ENCODE data around the gene GPC6.

Gene GPC6

DNA sequence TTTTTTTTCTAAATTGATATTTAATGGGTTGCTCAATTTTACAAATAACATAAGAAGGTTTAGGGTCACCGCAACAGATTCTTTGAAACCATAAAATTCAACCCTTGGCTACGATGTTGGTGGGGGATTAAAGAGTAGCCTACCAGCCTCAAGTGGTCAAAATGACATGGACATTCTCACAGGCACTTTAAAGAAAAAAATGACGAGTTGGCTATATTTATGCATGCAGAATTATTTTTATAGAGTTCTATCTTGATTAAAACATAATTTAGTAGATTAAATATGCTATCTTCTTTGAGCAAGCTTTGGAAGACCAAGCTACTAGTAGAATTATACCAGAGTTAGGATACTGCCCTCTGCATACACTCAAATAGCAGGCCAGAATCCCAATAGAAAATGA lies 959.9 kb downstream of the GPC6 start:
- Histone ChIP-seq H3K36me3 (ENCODE audit: control insufficient read depth in 1 of 2, insufficient read depth in 2 of 2, low read length in 2 of 2) (no peaks in the 10 kb centered on the region), H3K9me3 (ENCODE audit: control insufficient read depth in 1 of 2, low read length in 2 of 2) (no peaks in the 10 kb centered on the region), H3K27me3 (ENCODE audit: low read depth, low read length) (no peaks in the 10 kb centered on the region), H3K4me1 (ENCODE audit: control insufficient read depth in 1 of 2, insufficient read depth in 2 of 2, low read length in 2 of 2) (no peaks in the 10 kb centered on the region), H3K4me3 (ENCODE audit: low read depth in 1 of 2, low read length in 2 of 2) (no peak overlapping the region), H3K27ac (ENCODE audit: low read length) (no peak overlapping the region)

DNA sequence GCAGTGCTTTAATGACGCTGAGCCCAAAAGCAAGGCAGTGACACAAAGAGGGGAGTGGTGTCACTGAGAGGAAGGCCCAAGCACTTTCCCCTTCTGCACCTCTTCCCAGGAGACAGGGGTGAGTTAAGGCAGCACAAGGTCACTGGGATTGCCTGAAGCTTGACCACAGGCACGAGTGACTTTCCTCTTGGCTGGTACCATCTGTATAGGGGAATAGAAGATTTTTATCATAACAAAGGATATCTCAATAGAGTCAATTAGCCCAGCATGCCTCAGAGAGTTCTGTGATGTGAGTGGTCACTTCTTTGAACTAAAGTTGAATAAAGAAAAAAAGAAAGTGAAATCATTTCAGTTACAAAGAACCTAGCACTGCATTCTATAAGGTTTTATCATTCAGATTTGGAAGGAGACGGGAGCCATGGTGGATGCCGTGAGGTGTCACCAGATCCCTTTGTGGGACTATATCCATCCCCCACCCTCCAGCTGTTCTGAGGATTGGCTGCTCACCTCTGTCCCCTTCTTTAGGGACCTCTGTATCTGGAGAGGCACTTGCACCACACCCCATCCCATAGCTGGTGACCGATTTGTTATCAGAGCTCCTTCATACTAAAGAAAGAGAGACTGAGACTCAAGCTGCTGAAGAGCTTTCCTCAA lies 961.7 kb downstream of the GPC6 start:
- Histone ChIP-seq H3K4me3 (ENCODE audit: low read depth in 1 of 2, low read length in 2 of 2) (no peak overlapping the region), H3K27me3 (ENCODE audit: low read depth, low read length) (no peaks in the 10 kb centered on the region), H3K27ac (ENCODE audit: low read length) (no peak overlapping the region), H3K9me3 (ENCODE audit: control insufficient read depth in 1 of 2, low read length in 2 of 2) (no peaks in the 10 kb centered on the region), H3K4me1 (ENCODE audit: control insufficient read depth in 1 of 2, insufficient read depth in 2 of 2, low read length in 2 of 2) (no peaks in the 10 kb centered on the region), H3K36me3 (ENCODE audit: control insufficient read depth in 1 of 2, insufficient read depth in 2 of 2, low read length in 2 of 2) (no peaks in the 10 kb centered on the region)

DNA sequence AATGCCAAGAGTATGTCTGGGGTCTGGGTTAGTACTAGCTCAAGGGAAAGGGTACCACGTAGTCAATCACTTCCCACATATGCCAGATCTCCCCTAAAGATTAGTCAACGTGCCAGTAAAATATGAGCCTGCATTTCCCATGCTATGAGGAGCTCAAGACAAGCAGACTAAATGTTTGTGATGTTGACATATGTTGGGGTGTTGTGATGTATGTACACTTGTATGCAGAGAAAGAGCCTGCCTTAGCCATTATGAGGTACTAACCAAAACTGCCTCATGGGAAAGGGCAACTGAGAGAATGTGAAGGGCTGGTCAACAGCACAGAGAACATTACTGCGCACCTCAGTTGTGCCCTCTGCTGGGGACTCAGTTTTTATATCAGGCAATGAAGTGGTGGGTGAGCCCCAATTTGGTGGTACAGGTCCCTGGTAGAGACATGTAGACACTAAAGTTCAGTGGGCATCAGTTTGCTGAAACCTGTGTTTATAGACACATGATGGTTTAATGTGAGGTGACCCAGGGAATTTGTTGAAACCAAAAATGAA lies 965.9 kb downstream of the GPC6 start:
- no peak overlapping the region for H3K27ac ChIP-seq (ENCODE audit: low read length)
- H3K27me3 ChIP-seq (ENCODE audit: low read depth, low read length), result no peaks in the 10 kb centered on the region
- H3K4me1 ChIP-seq (ENCODE audit: control insufficient read depth in 1 of 2, insufficient read depth in 2 of 2, low read length in 2 of 2), result no peaks in the 10 kb centered on the region
- no peaks in the 10 kb centered on the region for H3K9me3 ChIP-seq (ENCODE audit: control insufficient read depth in 1 of 2, low read length in 2 of 2)
- H3K36me3 ChIP-seq (ENCODE audit: control insufficient read depth in 1 of 2, insufficient read depth in 2 of 2, low read length in 2 of 2), result no peaks in the 10 kb centered on the region
- H3K4me3 ChIP-seq (ENCODE audit: low read depth in 1 of 2, low read length in 2 of 2), result no peak overlapping the region

DNA sequence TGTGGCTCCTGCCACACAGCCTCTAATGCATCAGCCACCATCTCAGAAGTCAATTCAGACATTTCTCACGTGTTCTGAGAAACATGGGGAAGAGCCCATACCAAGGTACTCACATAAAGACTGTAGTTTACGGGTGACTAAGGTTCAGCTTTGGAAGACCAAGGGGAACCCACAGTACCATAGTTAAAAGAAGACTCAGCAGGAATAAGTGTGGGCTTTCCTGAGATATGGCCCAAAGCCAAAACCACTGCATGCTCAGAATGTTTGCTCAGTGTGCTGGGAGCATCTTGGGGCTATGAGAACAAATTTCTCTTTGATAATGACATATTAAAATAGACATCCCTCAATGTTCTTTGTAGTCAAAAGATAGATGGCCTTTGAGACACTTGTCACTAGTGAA lies 969.1 kb downstream of the GPC6 start:
- Histone ChIP-seq H3K36me3 (ENCODE audit: control insufficient read depth in 1 of 2, insufficient read depth in 2 of 2, low read length in 2 of 2) (no peaks in the 10 kb centered on the region), H3K4me1 (ENCODE audit: control insufficient read depth in 1 of 2, insufficient read depth in 2 of 2, low read length in 2 of 2) (no peaks in the 10 kb centered on the region), H3K27me3 (ENCODE audit: low read depth, low read length) (no peaks in the 10 kb centered on the region), H3K4me3 (ENCODE audit: low read depth in 1 of 2, low read length in 2 of 2) (no peak overlapping the region), H3K27ac (ENCODE audit: low read length) (no peak overlapping the region), H3K9me3 (ENCODE audit: control insufficient read depth in 1 of 2, low read length in 2 of 2) (no peaks in the 10 kb centered on the region)

DNA sequence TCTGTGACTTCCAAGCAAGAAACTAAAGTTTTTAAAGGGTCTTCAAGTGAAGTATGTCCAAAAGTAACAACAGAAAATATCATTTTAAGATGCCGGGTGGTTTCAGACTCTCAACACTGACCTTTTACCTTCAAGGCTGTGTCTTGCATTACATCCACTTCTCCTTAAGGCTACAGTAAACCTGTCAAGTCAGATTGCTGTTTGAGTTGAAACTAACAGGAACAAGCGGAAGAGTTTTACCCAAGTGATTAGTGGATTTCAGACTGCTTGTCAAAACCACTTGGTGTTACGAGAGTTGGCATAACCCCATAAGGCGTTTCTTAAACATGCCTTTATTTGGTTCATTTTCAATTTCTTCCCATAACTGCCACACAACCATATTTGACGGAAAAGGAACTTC lies 969.8 kb downstream of the GPC6 start:
- Histone ChIP-seq H3K4me1 (ENCODE audit: control insufficient read depth in 1 of 2, insufficient read depth in 2 of 2, low read length in 2 of 2) (no peaks in the 10 kb centered on the region), H3K27ac (ENCODE audit: low read length) (no peak overlapping the region), H3K27me3 (ENCODE audit: low read depth, low read length) (no peaks in the 10 kb centered on the region), H3K9me3 (ENCODE audit: control insufficient read depth in 1 of 2, low read length in 2 of 2) (no peaks in the 10 kb centered on the region), H3K36me3 (ENCODE audit: control insufficient read depth in 1 of 2, insufficient read depth in 2 of 2, low read length in 2 of 2) (no peaks in the 10 kb centered on the region), H3K4me3 (ENCODE audit: low read depth in 1 of 2, low read length in 2 of 2) (no peak overlapping the region)

DNA sequence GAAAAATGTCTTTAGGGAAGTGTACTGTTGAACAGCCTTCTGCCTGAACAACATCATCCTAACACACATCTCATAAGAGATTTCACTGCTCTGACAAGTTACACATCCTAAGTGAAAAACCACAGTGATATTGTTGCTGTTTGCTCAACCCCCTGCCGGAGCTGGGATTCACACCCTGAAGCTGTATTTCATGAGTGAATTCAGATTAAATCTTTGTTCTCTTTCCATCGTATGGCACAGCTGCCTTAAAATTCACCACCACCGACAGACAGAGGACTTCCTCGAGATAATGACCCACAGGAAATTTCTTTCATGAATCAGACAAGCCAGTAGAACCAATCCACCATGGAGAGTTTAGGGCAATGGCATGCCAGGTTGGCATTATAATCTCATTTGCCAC lies 972.1 kb downstream of the GPC6 start:
- Histone ChIP-seq H3K27me3 (ENCODE audit: low read depth, low read length) (no peaks in the 10 kb centered on the region), H3K4me3 (ENCODE audit: low read depth in 1 of 2, low read length in 2 of 2) (no peak overlapping the region), H3K9me3 (ENCODE audit: control insufficient read depth in 1 of 2, low read length in 2 of 2) (no peaks in the 10 kb centered on the region), H3K36me3 (ENCODE audit: control insufficient read depth in 1 of 2, insufficient read depth in 2 of 2, low read length in 2 of 2) (no peaks in the 10 kb centered on the region), H3K4me1 (ENCODE audit: control insufficient read depth in 1 of 2, insufficient read depth in 2 of 2, low read length in 2 of 2) (no peaks in the 10 kb centered on the region), H3K27ac (ENCODE audit: low read length) (no peak overlapping the region)

DNA sequence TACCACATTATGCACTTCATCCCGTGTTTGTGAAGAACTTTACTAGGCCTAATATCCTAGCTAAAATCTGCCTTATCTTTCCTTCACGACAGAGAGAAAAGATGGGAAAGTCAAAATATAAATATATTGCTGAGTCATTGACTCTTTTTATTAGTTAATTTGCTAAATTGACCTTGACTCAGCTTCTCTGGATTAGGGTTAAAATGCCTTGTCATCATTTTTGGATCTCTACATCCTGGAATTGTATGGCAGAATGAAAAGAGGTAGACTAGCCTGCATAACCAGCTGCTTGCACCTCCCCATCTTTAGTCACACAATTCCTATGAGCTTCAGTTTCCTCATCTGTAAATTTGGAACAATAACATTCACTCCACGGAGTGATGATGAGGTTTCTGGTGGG lies 972.5 kb downstream of the GPC6 start:
- Histone ChIP-seq H3K4me1 (ENCODE audit: control insufficient read depth in 1 of 2, insufficient read depth in 2 of 2, low read length in 2 of 2) (no peaks in the 10 kb centered on the region), H3K36me3 (ENCODE audit: control insufficient read depth in 1 of 2, insufficient read depth in 2 of 2, low read length in 2 of 2) (no peaks in the 10 kb centered on the region), H3K9me3 (ENCODE audit: control insufficient read depth in 1 of 2, low read length in 2 of 2) (no peaks in the 10 kb centered on the region), H3K27me3 (ENCODE audit: low read depth, low read length) (no peaks in the 10 kb centered on the region), H3K4me3 (ENCODE audit: low read depth in 1 of 2, low read length in 2 of 2) (no peak overlapping the region), H3K27ac (ENCODE audit: low read length) (no peak overlapping the region)

DNA sequence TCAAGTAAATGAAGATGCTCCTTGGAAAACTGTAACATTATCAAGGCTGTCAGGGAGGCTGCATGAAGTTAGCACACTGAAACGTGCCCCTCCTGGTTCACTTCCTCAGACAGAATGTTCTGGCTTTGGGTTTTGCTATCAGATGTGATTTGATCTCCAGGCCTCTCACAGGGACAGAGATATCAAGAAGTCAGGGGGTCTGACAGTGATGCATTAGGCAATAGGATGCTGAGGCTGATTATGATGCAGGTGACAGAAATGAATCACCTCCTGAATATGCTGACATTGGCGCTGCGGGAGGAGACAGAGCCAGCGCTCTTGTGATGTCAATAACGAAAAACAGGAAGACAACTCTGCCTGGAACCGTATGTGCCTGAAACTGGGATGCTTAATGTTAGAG lies 974.4 kb downstream of the GPC6 start:
- H3K36me3 ChIP-seq (ENCODE audit: control insufficient read depth in 1 of 2, insufficient read depth in 2 of 2, low read length in 2 of 2), result no peaks in the 10 kb centered on the region
- no peaks in the 10 kb centered on the region for H3K4me1 ChIP-seq (ENCODE audit: control insufficient read depth in 1 of 2, insufficient read depth in 2 of 2, low read length in 2 of 2)
- H3K27ac ChIP-seq (ENCODE audit: low read length), result no peak overlapping the region

DNA sequence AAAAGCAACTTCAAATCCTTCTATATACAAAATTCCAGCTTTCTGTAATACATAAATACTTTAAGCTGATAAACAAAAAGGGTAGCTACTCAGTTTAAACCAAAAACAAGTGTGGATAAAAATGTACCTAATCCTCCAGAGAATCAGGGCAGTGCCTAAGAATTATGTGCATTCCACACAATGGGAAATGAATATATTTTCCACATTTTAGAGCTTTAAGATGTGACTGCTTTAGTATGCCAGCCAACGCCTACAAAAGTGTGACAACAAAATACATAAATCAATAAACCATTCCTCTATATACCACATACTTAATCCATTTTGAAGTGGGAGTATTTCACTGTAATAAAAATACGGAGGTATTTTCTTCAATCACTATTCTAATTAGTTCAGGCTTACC lies 977.6 kb downstream of the GPC6 start:
- no peak overlapping the region for H3K27ac ChIP-seq (ENCODE audit: low read length)
- H3K4me3 ChIP-seq (ENCODE audit: low read depth in 1 of 2, low read length in 2 of 2), result no peak overlapping the region
- H3K36me3 ChIP-seq (ENCODE audit: control insufficient read depth in 1 of 2, insufficient read depth in 2 of 2, low read length in 2 of 2), result no peaks in the 10 kb centered on the region
- no peaks in the 10 kb centered on the region for H3K4me1 ChIP-seq (ENCODE audit: control insufficient read depth in 1 of 2, insufficient read depth in 2 of 2, low read length in 2 of 2)
- H3K27me3 ChIP-seq (ENCODE audit: low read depth, low read length), result no peaks in the 10 kb centered on the region
- H3K9me3 ChIP-seq (ENCODE audit: control insufficient read depth in 1 of 2, low read length in 2 of 2), result no peaks in the 10 kb centered on the region

More for the DNA sequence above, 974.4 kb downstream of the GPC6 start:
- no peaks in the 10 kb centered on the region for H3K9me3 ChIP-seq (ENCODE audit: control insufficient read depth in 1 of 2, low read length in 2 of 2)
- no peaks in the 10 kb centered on the region for H3K27me3 ChIP-seq (ENCODE audit: low read depth, low read length)
- no peak overlapping the region for H3K4me3 ChIP-seq (ENCODE audit: low read depth in 1 of 2, low read length in 2 of 2)

DNA sequence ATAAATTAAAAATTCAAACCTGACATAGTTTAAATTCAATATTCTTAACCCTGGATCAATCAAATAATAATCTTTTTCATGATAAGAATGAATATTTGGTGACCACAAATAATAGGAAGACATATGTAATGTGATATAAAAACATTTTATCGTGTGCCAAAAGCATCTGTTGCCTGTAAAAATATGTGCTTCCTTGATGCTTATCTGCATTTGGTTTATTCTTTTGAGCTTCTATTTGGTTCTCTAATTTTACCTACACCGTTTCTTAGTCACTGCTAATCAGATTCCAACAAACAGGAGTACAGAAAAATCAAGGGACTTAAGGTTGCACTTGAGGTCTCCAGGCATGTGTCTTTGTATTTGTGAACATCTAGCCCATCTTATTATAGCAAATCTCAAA lies 978.3 kb downstream of the GPC6 start:
- Histone ChIP-seq H3K9me3 (ENCODE audit: control insufficient read depth in 1 of 2, low read length in 2 of 2) (no peaks in the 10 kb centered on the region), H3K27me3 (ENCODE audit: low read depth, low read length) (no peaks in the 10 kb centered on the region), H3K4me3 (ENCODE audit: low read depth in 1 of 2, low read length in 2 of 2) (no peak overlapping the region), H3K27ac (ENCODE audit: low read length) (no peak overlapping the region), H3K4me1 (ENCODE audit: control insufficient read depth in 1 of 2, insufficient read depth in 2 of 2, low read length in 2 of 2) (no peaks in the 10 kb centered on the region), H3K36me3 (ENCODE audit: control insufficient read depth in 1 of 2, insufficient read depth in 2 of 2, low read length in 2 of 2) (no peaks in the 10 kb centered on the region)

DNA sequence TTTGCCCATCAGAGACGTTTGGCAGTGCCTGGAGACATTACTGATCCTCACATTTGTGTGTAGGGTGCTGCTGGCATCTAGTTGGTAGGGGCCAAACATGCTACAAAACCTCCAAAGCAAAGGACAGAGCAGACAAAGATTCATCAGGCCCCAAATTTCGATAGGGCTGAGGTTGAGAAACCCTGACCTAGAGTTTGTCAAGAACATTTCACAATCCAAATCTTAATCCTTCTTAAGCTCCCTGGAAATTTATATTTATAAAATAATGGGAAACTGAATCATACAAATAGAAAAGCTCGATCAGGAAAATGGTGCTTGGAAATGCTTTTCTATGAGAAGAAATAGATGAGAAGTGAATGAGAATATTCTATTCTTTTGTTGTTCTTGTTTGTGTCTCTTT lies 979.3 kb downstream of the GPC6 start:
- Histone ChIP-seq H3K4me1 (ENCODE audit: control insufficient read depth in 1 of 2, insufficient read depth in 2 of 2, low read length in 2 of 2) (no peaks in the 10 kb centered on the region), H3K27me3 (ENCODE audit: low read depth, low read length) (no peaks in the 10 kb centered on the region), H3K9me3 (ENCODE audit: control insufficient read depth in 1 of 2, low read length in 2 of 2) (no peaks in the 10 kb centered on the region), H3K27ac (ENCODE audit: low read length) (no peak overlapping the region), H3K4me3 (ENCODE audit: low read depth in 1 of 2, low read length in 2 of 2) (no peak overlapping the region), H3K36me3 (ENCODE audit: control insufficient read depth in 1 of 2, insufficient read depth in 2 of 2, low read length in 2 of 2) (no peaks in the 10 kb centered on the region)

DNA sequence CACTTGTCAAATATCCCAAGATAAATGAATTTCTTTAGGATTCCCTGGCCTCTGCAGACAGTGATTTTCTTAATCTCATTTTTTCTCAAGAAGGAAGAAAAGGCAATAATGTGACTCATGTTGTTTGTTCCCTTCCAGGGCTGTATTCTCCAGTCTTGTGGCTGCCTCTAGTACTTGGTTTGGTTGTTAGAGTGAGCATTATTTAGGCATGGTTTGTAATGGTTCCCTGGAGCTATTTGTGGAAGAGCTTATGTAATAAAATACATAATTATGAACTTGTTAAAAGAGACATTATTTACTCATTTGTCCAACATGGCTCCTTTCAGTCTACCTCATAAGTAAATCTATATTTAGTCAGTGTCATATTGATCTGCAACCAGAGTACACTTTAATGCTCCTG lies 982.5 kb downstream of the GPC6 start:
- H3K4me1 ChIP-seq (ENCODE audit: control insufficient read depth in 1 of 2, insufficient read depth in 2 of 2, low read length in 2 of 2), result no peaks in the 10 kb centered on the region
- no peak overlapping the region for H3K4me3 ChIP-seq (ENCODE audit: low read depth in 1 of 2, low read length in 2 of 2)
- no peaks in the 10 kb centered on the region for H3K9me3 ChIP-seq (ENCODE audit: control insufficient read depth in 1 of 2, low read length in 2 of 2)
- no peak overlapping the region for H3K27ac ChIP-seq (ENCODE audit: low read length)
- no peaks in the 10 kb centered on the region for H3K27me3 ChIP-seq (ENCODE audit: low read depth, low read length)
- no peaks in the 10 kb centered on the region for H3K36me3 ChIP-seq (ENCODE audit: control insufficient read depth in 1 of 2, insufficient read depth in 2 of 2, low read length in 2 of 2)

Data from muscle layer of duodenum (tissue), 2 donors.